ENCODE measurements around the gene CDH26. TPM values are rescaled to one million over a fixed set of nuclear protein-coding genes. Genes with fewer than 3 reads are reported as not detected.

Gene CDH26
- total RNA-seq, 2 experiments from 2014 or later, result 0.75 to 1.1 TPM

DNA sequence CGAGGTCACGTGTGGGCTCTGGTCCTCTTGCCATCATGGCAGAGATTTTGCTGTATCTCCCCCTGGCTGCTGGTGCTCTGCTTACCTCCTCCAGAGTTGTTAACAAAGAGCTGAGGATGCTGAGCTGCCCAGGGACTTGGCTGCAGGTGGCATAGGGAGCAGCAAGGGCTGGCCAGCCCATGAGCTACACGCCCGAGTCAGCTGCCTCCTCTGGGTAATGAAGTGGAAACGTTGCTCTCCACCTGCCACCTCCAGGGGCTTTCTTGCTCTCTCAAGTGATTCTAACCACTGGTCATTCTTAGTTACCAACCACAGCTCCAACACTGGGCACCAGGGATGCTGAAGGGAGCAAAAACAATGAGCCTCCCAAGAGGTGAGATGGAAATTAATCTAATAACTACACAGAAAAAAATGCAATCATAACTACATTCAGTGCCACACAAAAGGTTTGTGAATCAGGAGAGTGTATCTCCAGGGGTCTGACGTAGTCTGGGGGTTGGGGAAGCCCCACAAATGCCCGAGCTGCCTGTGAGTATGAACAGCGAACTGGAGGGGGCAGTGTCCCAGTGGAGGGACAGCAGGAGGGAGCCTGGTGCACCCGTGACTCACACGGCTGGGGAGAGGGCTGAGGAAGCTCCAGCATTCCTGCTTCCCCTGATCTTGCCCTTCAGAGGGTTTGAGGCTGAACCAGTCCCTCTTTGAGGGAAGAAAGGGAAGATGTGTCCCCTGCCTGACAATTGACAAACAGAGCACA, 78.7 kb downstream of the CDH26 start:
- intact Hi-C loops (cut with DNase I, micrococcal nuclease), result no loop called here
- H3K4me3 Mint-ChIP-seq, result no peak overlapping the region
- POLR2A ChIA-PET, result no interaction called here

DNA sequence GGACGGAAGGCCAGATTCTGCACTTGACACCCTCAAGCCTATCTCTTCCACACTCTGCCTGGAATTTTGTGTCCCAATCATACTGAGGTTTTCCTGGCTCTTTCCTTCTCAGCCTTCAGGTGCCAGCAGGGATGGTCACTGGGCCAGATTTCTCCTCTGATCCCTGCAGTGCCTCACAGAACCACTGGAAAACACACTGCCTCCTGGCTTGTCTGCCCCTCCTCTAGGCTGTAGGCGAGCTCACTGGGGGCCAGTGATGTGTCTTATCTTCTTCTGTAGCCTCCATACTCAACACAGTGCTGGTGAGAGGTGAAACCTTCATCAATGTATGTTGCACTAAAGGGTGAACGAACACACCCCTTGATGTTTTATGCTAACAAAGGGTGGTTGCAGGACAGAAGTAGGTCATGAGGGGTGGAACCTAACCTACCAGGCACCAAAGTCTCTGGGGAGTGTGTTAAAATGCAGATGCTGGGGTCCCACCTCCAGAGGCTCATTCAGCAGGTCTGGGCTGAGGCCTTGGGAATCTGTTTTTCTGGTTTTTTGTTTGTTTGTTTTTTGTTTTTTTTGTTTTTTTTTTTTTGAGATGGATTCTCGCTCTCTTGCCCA, 80.3 kb downstream of the CDH26 start:
- H3K9me3 Mint-ChIP-seq, result no peaks in the 10 kb centered on the region
- ChIA-PET POLR2A (no interaction called here), CTCF (interaction anchor here (0.7 kb wide), 1 partner anchor 13 kb away, joined by 5 read pairs; no protein-coding TSS in a partner anchor)
- TF ChIP-seq, protein P1, sequence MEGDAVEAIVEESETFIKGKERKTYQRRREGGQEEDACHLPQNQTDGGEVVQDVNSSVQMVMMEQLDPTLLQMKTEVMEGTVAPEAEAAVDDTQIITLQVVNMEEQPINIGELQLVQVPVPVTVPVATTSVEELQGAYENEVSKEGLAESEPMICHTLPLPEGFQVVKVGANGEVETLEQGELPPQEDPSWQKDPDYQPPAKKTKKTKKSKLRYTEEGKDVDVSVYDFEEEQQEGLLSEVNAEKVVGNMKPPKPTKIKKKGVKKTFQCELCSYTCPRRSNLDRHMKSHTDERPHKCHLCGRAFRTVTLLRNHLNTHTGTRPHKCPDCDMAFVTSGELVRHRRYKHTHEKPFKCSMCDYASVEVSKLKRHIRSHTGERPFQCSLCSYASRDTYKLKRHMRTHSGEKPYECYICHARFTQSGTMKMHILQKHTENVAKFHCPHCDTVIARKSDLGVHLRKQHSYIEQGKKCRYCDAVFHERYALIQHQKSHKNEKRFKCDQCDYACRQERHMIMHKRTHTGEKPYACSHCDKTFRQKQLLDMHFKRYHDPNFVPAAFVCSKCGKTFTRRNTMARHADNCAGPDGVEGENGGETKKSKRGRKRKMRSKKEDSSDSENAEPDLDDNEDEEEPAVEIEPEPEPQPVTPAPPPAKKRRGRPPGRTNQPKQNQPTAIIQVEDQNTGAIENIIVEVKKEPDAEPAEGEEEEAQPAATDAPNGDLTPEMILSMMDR (IDR thresholded peaks at IDR 0.05), result no peak
- intact Hi-C loops (cut with DNase I, micrococcal nuclease), result no loop called here
- H3K4me3 Mint-ChIP-seq, result no peak overlapping the region
- H3K9me3 ChIP-seq (ENCODE audit: control insufficient read depth in 1 of 2, insufficient read depth in 1 of 2, low read length in 2 of 2), result no peaks in the 10 kb centered on the region
- no peak for ATAC-seq (ENCODE audit: poor library complexity)
- H3K27ac ChIP-seq (ENCODE audit: low read depth in 1 of 2, low read length in 2 of 2), result no peak overlapping the region
- H3K36me3 Mint-ChIP-seq (ENCODE audit: low read depth), result no peaks in the 10 kb centered on the region
- H3K4me3 ChIP-seq (ENCODE audit: low read length), result no peak overlapping the region
- no peaks in the 10 kb centered on the region for H3K4me1 Mint-ChIP-seq (ENCODE audit: low read depth)
- no peak for DNase-seq
- peaks cover 13% of the 10 kb centered on the region for H3K27me3 Mint-ChIP-seq
- H3K27me3 ChIP-seq (ENCODE audit: control insufficient read depth in 1 of 2, insufficient read depth in 2 of 2, low read length in 2 of 2), result peaks cover 0 to 2% of the 10 kb centered on the region in 2 experiments
- no peaks in the 10 kb centered on the region for H3K4me1 ChIP-seq (ENCODE audit: insufficient read depth, low read length)
- H3K27ac Mint-ChIP-seq, result no peak overlapping the region
- no peaks in the 10 kb centered on the region for H3K36me3 ChIP-seq (ENCODE audit: insufficient read depth, low read length)

More for the DNA sequence above, 78.7 kb downstream of the CDH26 start:
- peak in 2 of 14 experiments; percentile 9 to 26 for DNase-seq
- Histone ChIP-seq H3K27ac (ENCODE audit: low read depth in 1 of 2, low read length in 2 of 2) (no peak overlapping the region), H3K36me3 (ENCODE audit: insufficient read depth, low read length) (no peaks in the 10 kb centered on the region), H3K4me1 (ENCODE audit: insufficient read depth, low read length) (no peaks in the 10 kb centered on the region), H3K4me3 (ENCODE audit: low read length) (no peak overlapping the region), H3K27me3 (ENCODE audit: control insufficient read depth in 1 of 2, insufficient read depth in 2 of 2, low read length in 2 of 2) (peaks cover 0 to 2% of the 10 kb centered on the region in 2 experiments), H3K9me3 (ENCODE audit: control insufficient read depth in 1 of 2, insufficient read depth in 1 of 2, low read length in 2 of 2) (no peaks in the 10 kb centered on the region)
- Mint-ChIP-seq H3K27me3 (peaks cover 13% of the 10 kb centered on the region), H3K9me3 (no peaks in the 10 kb centered on the region), H3K4me1 (ENCODE audit: low read depth) (no peaks in the 10 kb centered on the region), H3K36me3 (ENCODE audit: low read depth) (no peaks in the 10 kb centered on the region), H3K27ac (no peak overlapping the region)
- CTCF ChIA-PET, result no interaction called here
- no peak for ATAC-seq (ENCODE audit: poor library complexity)
- TF ChIP-seq, protein P1 (IDR thresholded peaks at IDR 0.05), result no peak

DNA sequence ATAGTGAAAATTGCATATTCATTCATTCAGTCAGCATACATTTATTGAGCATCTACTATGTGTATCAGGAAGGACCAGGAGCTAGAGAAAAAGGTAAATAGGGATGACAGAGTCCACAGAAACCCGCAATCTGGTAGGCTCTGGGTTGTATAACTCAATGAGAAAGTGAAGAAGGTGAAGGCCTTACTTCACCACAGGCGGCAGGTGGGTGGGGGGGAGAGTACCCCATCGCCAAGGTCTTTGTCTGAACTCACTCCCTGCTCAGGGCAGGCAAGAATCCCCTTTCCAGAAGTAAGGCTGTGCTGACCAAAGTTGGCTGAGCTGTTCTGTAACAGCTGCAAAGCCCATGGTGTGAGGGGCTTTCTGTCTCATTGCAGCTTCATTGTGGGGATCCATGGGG, 81.3 kb downstream of the CDH26 start:
- POLR2A ChIA-PET, result no interaction called here
- peaks cover 13% of the 10 kb centered on the region for H3K27me3 Mint-ChIP-seq
- H3K9me3 Mint-ChIP-seq, result no peaks in the 10 kb centered on the region

More for the DNA sequence above, 81.3 kb downstream of the CDH26 start:
- TF ChIP-seq, protein P1 (IDR thresholded peaks at IDR 0.05), result no peak
- Mint-ChIP-seq H3K36me3 (ENCODE audit: low read depth) (no peaks in the 10 kb centered on the region), H3K4me3 (no peak overlapping the region), H3K27ac (no peak overlapping the region), H3K4me1 (ENCODE audit: low read depth) (no peaks in the 10 kb centered on the region)
- Histone ChIP-seq H3K27ac (ENCODE audit: low read depth in 1 of 2, low read length in 2 of 2) (no peak overlapping the region), H3K9me3 (ENCODE audit: control insufficient read depth in 1 of 2, insufficient read depth in 1 of 2, low read length in 2 of 2) (no peaks in the 10 kb centered on the region), H3K4me1 (ENCODE audit: insufficient read depth, low read length) (no peaks in the 10 kb centered on the region), H3K36me3 (ENCODE audit: insufficient read depth, low read length) (no peaks in the 10 kb centered on the region), H3K27me3 (ENCODE audit: control insufficient read depth in 1 of 2, insufficient read depth in 2 of 2, low read length in 2 of 2) (peaks cover 0 to 2% of the 10 kb centered on the region in 2 experiments), H3K4me3 (ENCODE audit: low read length) (no peak overlapping the region)
- ATAC-seq (ENCODE audit: poor library complexity) (no peak), DNase-seq (no peak)
- CTCF ChIA-PET, result interaction anchor here (0.6 kb wide), 1 partner anchor 91 kb away, joined by 4 read pairs; no protein-coding TSS in a partner anchor
- intact Hi-C loops (cut with DNase I, micrococcal nuclease), result no loop called here
